ENCODE results near the gene OLAH. TPM values are rescaled to one million over a fixed set of nuclear protein-coding genes. Genes with fewer than 3 reads are reported as not detected.
"Not testable (repeated sequence)": the region's sequence is repeated elsewhere in the genome, so short reads cannot be mapped to it uniquely, and the experiment has no call there.

OLAH gene
- under 1 TPM; 0.29 to 0.96 (median 0.64) TPM for polyA plus RNA-seq (ENCODE audit: insufficient read length in 4 of 4)

GRCh38 chr10:15043674-15044073 is at the start of gene OLAH:
Gene OLAH (plus strand): TSS chr10:15043943. CDS start chr10:15047289, 3,346 bp downstream.
- DNase-seq (ENCODE audit: low read depth in 4 of 4, low spot score in 3 of 4): no peak

- DNase-seq (ENCODE audit: low read depth in 4 of 4, low spot score in 3 of 4): no peak
Measured at GRCh38 chr10:14995964-14996565, 47.7 kb upstream of the OLAH start.

- DNase-seq (ENCODE audit: low read depth in 4 of 4, low spot score in 3 of 4): not testable (repeated sequence)
Measured at GRCh38 chr10:15013530-15013929, 30.2 kb upstream of the OLAH start.

- DNase-seq (ENCODE audit: low read depth in 4 of 4, low spot score in 3 of 4): no peak
Measured at GRCh38 chr10:15015451-15015850, 28.3 kb upstream of the OLAH start.

GRCh38 chr10:15020966-15021365 is 22.8 kb upstream of the OLAH start:
- not testable (repeated sequence) for DNase-seq (ENCODE audit: low read depth in 4 of 4, low spot score in 3 of 4)

- DNase-seq (ENCODE audit: low read depth in 4 of 4, low spot score in 3 of 4): not testable (repeated sequence)
Measured at GRCh38 chr10:15023079-15023478, 20.7 kb upstream of the OLAH start.

- not testable (repeated sequence) for DNase-seq (ENCODE audit: low read depth in 4 of 4, low spot score in 3 of 4)
Measured at GRCh38 chr10:15024017-15025004, 19.4 kb upstream of the OLAH start.

- DNase-seq (ENCODE audit: low read depth in 4 of 4, low spot score in 3 of 4): not testable (repeated sequence)
Measured at GRCh38 chr10:15025040-15025439, 18.7 kb upstream of the OLAH start.

- no peak for DNase-seq (ENCODE audit: low read depth in 4 of 4, low spot score in 3 of 4)
Measured at GRCh38 chr10:15027741-15028140, 16.0 kb upstream of the OLAH start.

- no peak for DNase-seq (ENCODE audit: low read depth in 4 of 4, low spot score in 3 of 4)
Measured at GRCh38 chr10:15035385-15036301, 8.1 kb upstream of the OLAH start.

GRCh38 chr10:15037691-15038090 is 6.1 kb upstream of the OLAH start:
- DNase-seq (ENCODE audit: low read depth in 4 of 4, low spot score in 3 of 4): no peak

- DNase-seq (ENCODE audit: low read depth in 4 of 4, low spot score in 3 of 4): no peak
Measured at GRCh38 chr10:15038416-15038815, 5.3 kb upstream of the OLAH start.

GRCh38 chr10:15045380-15045779 is 1.6 kb downstream of the OLAH start:
- no peak for DNase-seq (ENCODE audit: low read depth in 4 of 4, low spot score in 3 of 4)

- peak; percentile 11 to 23 (median 16) for DNase-seq (ENCODE audit: low read depth in 4 of 4, low spot score in 3 of 4)
Measured at GRCh38 chr10:15046626-15047025, 2.9 kb downstream of the OLAH start.

GRCh38 chr10:15049533-15049932 is 5.8 kb downstream of the OLAH start:
- no peak for DNase-seq (ENCODE audit: low read depth in 4 of 4, low spot score in 3 of 4)

GRCh38 chr10:15052121-15052520 is 8.4 kb downstream of the OLAH start:
- DNase-seq (ENCODE audit: low read depth in 4 of 4, low spot score in 3 of 4): no peak

- no peak for DNase-seq (ENCODE audit: low read depth in 4 of 4, low spot score in 3 of 4)
Measured at GRCh38 chr10:15053061-15053460, 9.3 kb downstream of the OLAH start.

GRCh38 chr10:15058689-15059088 is 14.9 kb downstream of the OLAH start:
- no peak for DNase-seq (ENCODE audit: low read depth in 4 of 4, low spot score in 3 of 4)

GRCh38 chr10:15059914-15060313 is 16.2 kb downstream of the OLAH start:
- DNase-seq (ENCODE audit: low read depth in 4 of 4, low spot score in 3 of 4): no peak

GRCh38 chr10:15060638-15061037 is 16.9 kb downstream of the OLAH start:
- no peak for DNase-seq (ENCODE audit: low read depth in 4 of 4, low spot score in 3 of 4)

GRCh38 chr10:15067154-15067553 is 23.4 kb downstream of the OLAH start:
- no peak for DNase-seq (ENCODE audit: low read depth in 4 of 4, low spot score in 3 of 4)

All from right renal pelvis (tissue), 4 donors.